Vagina (tissue), 2 donors: ENCODE data around the gene ERC2. TPM values are rescaled to one million over a fixed set of nuclear protein-coding genes. Genes with fewer than 3 reads are reported as not detected.
A peak's percentile ranks its signal among the peaks of the same experiment; 100 is the strongest.

Experiments used
- DNase-seq, 2 donors: peaks; one replicate each; pipeline ENCODE4 v3.0.0-alpha.2; 2017; ENCODE audit errors: extremely low spot score in 2 of 2
- H3K27ac ChIP-seq: fragments of 200-600 bp; sonication (generic); one replicate; pipeline ENCODE4 v1.5.1; 2019
- H3K27me3 ChIP-seq: fragments of 200-600 bp; sonication (generic); one replicate; pipeline ENCODE4 v1.5.1; 2019
- H3K36me3 ChIP-seq, 2 donors: fragments of 200-600 bp; sonication (generic); one replicate each; pipeline ENCODE4 v1.5.1; 2017 to 2019
- H3K4me1 ChIP-seq: fragments of 200-600 bp; sonication (generic); one replicate; pipeline ENCODE4 v1.5.1; 2019
- H3K4me3 ChIP-seq, 2 donors: fragments of 200-600 bp; sonication (generic); 1 replicate in 1 of 2; 2 replicates in 1 of 2; pipeline ENCODE4 v1.5.1; 2016 to 2019
- H3K9me3 ChIP-seq: fragments of 200-600 bp; sonication (generic); one replicate; pipeline ENCODE4 v1.5.1; 2019
- POLR2A ChIP-seq, 2 donors: fragments of 450-650 bp; IDR thresholded peaks; one replicate each; pipeline ENCODE4 v1.6.1; 2017; ENCODE audit warnings: antibody characterized with exemption in 2 of 2, mild to moderate bottlenecking in 2 of 2, moderate library complexity in 2 of 2
- POLR2AphosphoS5 ChIP-seq, 2 donors: sonication (generic); formaldehyde crosslinking; IDR thresholded peaks; one replicate each; pipeline ENCODE4 v1.9.0; 2017; ENCODE audit warnings: antibody characterized with exemption in 2 of 2, mild to moderate bottlenecking in 2 of 2, low read depth in 1 of 2; ENCODE audit not compliant: insufficient read depth in 1 of 2
- intact Hi-C: fragments of 100-400 bp; cut with DNase I; formaldehyde crosslinking; loops from one replicate; pipeline ENCODE4 v1.15.1; 2023
- total RNA-seq: library from RNA; depleted of rRNA; stranded (reverse); fragments of >200 nt; gene quantifications from one replicate; pipeline ENCODE4 v1.2.3, GENCODE V29; 2016
- TF ChIP-seq, protein P1 (sequence below), 3 experiments: fragments of 450-650 bp in 2 of 3; fragments of 200-600 bp in 1 of 3; sonication (generic) in 1 of 3; IDR thresholded peaks; one replicate each; pipeline ENCODE4 v1.5.1; 2017 to 2019; ENCODE audit warnings: antibody characterized with exemption in 3 of 3, mild to moderate bottlenecking in 2 of 3, moderate library complexity in 2 of 3

The ERC2 gene
- total RNA-seq, 1 donor from 2014 or later: 1.2 TPM

DNA sequence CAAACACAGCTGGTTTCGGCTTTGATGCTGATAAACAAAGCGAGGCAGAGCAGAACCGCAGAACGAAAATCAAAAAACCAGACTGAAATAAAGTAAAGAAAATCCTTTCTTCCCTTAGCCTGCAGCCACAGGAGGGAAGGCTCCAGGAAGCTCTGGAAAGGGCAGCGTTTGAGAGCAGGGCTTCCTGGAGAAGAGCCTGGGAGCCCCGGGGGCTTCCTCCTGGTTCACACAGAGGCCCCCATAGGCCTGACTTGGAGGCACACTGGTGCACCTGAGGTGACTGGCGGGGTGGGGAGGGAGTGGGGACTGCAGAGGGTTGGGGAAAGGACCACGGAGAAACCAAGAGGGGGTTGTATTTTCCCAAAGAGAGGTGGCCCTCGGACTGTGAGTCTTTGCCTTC lies 882.4 kb downstream of the ERC2 start:
- H3K4me1 ChIP-seq: peaks cover 9% of the 10 kb centered on the region
- H3K27me3 ChIP-seq: no peaks in the 10 kb centered on the region
- TF ChIP-seq POLR2AphosphoS5 (IDR thresholded peaks at IDR 0.05; ENCODE audit: insufficient read depth in 1 of 2, low read depth in 1 of 2): no peak
- TF ChIP-seq, protein P1, sequence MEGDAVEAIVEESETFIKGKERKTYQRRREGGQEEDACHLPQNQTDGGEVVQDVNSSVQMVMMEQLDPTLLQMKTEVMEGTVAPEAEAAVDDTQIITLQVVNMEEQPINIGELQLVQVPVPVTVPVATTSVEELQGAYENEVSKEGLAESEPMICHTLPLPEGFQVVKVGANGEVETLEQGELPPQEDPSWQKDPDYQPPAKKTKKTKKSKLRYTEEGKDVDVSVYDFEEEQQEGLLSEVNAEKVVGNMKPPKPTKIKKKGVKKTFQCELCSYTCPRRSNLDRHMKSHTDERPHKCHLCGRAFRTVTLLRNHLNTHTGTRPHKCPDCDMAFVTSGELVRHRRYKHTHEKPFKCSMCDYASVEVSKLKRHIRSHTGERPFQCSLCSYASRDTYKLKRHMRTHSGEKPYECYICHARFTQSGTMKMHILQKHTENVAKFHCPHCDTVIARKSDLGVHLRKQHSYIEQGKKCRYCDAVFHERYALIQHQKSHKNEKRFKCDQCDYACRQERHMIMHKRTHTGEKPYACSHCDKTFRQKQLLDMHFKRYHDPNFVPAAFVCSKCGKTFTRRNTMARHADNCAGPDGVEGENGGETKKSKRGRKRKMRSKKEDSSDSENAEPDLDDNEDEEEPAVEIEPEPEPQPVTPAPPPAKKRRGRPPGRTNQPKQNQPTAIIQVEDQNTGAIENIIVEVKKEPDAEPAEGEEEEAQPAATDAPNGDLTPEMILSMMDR (IDR thresholded peaks at IDR 0.05): no peak
- no peak for TF ChIP-seq POLR2A (IDR thresholded peaks at IDR 0.05)
- no peak for DNase-seq
- H3K36me3 ChIP-seq: no peaks in the 10 kb centered on the region
- no peaks in the 10 kb centered on the region for H3K9me3 ChIP-seq
- intact Hi-C loops: no loop called here
- no peak overlapping the region for H3K27ac ChIP-seq
- H3K4me3 ChIP-seq: no peak overlapping the region

DNA sequence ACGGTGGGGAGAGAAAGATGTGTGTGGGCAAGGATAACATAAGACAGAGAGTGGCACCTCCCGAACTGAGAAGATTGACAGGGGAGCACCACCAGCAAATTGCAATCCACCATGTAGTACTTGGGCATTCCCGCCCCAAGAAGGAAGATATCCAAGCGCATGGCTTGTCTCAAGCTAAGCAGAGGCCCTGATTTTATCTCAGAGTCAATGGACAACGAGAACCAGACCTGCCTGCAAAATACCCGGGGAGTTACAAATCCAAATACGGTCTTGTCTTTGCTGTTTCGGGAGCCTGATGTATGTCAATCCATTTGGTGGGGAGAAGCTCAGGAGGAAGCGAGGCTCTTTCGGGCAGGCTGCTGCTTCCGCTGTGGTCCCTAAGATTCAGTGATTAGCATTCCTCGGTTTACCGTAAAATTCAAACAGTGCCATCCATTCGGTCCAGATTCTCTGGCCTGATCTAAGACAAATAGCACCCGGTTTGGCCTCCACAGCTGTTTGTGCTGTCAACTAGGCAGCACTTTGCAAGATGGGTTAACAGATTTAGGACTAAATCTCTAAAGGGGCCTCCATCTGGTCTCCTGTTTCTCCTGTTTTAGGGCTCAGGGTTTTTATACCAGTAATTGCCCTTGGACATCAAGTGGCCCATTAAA lies 883.4 kb downstream of the ERC2 start:
- no peak for DNase-seq

DNA sequence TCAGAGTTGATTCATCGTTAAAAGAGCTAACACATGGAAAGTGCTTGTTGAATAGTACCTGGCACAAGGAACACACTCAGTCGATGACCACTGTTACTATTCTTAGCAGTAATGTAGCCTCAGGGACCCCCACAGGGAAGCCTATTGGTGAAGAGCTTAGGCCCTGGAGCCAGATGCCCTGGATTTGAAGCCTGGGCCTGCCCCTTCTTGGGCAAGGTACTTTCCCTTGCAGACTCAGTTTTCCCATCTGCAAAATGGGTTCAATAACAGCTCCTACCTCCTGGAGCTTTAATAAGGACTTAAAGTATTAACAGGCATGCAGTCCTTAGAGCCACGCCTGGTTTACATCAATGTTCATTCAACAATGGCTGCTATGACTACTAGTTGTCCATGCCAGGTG lies 884.2 kb downstream of the ERC2 start:
- H3K4me3 ChIP-seq: no peak overlapping the region
- TF ChIP-seq, protein P1 (IDR thresholded peaks at IDR 0.05): no peak
- no peak for TF ChIP-seq POLR2AphosphoS5 (IDR thresholded peaks at IDR 0.05; ENCODE audit: insufficient read depth in 1 of 2, low read depth in 1 of 2)
- no peak for TF ChIP-seq POLR2A (IDR thresholded peaks at IDR 0.05)
- intact Hi-C loops: no loop called here
- H3K36me3 ChIP-seq: no peaks in the 10 kb centered on the region
- H3K27me3 ChIP-seq: no peaks in the 10 kb centered on the region
- H3K27ac ChIP-seq: no peak overlapping the region
- DNase-seq: no peak
- no peaks in the 10 kb centered on the region for H3K9me3 ChIP-seq
- peaks cover 16% of the 10 kb centered on the region for H3K4me1 ChIP-seq

More for the DNA sequence above, 883.4 kb downstream of the ERC2 start:
- Histone ChIP-seq H3K4me1 (peaks cover 14% of the 10 kb centered on the region), H3K9me3 (no peaks in the 10 kb centered on the region), H3K27ac (no peak overlapping the region), H3K27me3 (no peaks in the 10 kb centered on the region), H3K4me3 (no peak overlapping the region), H3K36me3 (no peaks in the 10 kb centered on the region)
- no peak for TF ChIP-seq POLR2A (IDR thresholded peaks at IDR 0.05)
- no peak for TF ChIP-seq POLR2AphosphoS5 (IDR thresholded peaks at IDR 0.05; ENCODE audit: insufficient read depth in 1 of 2, low read depth in 1 of 2)
- TF ChIP-seq, protein P1 (IDR thresholded peaks at IDR 0.05): no peak
- intact Hi-C loops: no loop called here

DNA sequence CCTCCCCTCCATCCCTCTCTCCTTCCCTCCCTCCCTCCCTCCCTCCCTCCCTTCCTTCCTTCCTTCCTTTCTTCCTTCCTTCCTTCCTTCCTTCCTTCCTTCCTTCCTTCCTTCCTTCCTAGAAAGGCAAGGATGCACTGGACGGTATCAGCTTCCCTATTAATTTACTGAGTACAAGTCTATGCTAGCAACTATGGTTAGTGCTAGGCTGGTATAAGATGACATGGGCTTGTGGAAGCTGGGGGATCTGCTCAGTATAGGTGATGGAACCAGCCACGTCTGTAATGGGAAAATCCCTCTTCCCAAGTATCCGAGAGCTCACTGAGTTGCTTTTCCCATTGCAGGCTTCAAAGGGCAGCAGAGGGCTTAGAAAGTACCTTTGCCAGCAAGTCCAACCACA lies 884.8 kb downstream of the ERC2 start:
- intact Hi-C loops: no loop called here
- no peaks in the 10 kb centered on the region for H3K36me3 ChIP-seq

DNA sequence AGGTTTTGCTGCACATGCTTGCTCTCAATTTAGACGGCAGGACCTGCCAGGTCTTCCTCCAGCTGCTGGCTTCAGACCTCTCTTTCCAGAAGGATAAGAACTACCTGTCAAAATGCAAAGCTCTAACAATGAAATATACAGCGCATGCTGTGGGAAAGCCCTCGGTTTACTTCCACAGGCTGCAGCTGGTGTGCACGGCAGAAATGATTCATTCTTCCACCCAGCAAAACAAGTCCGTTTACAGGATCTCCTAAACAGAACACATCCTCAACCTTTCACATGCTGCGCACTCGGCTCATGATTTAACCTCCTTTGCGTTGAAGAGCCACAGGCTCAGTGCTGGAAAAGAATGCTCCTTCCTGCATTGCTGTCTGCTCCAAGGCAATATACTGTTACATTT lies 888.8 kb downstream of the ERC2 start:
- Histone ChIP-seq H3K27ac (no peak overlapping the region), H3K9me3 (no peaks in the 10 kb centered on the region), H3K36me3 (no peaks in the 10 kb centered on the region), H3K4me1 (peaks cover 6% of the 10 kb centered on the region), H3K4me3 (no peak overlapping the region), H3K27me3 (no peaks in the 10 kb centered on the region)
- intact Hi-C loops: no loop called here
- peak in 1 of 2 donors; percentile 58 for DNase-seq
- TF ChIP-seq POLR2A (IDR thresholded peaks at IDR 0.05) (no peak), POLR2AphosphoS5 (IDR thresholded peaks at IDR 0.05; ENCODE audit: insufficient read depth in 1 of 2, low read depth in 1 of 2) (peak in 1 of 2 donors; percentile 63)
- TF ChIP-seq, protein P1 (IDR thresholded peaks at IDR 0.05): no peak

More for the DNA sequence above, 884.8 kb downstream of the ERC2 start:
- DNase-seq: no peak
- Histone ChIP-seq H3K27ac (no peak overlapping the region), H3K4me1 (peaks cover 15% of the 10 kb centered on the region), H3K27me3 (no peaks in the 10 kb centered on the region), H3K4me3 (no peak overlapping the region), H3K9me3 (no peaks in the 10 kb centered on the region)
- TF ChIP-seq, protein P1 (IDR thresholded peaks at IDR 0.05): no peak
- TF ChIP-seq POLR2A (IDR thresholded peaks at IDR 0.05) (no peak), POLR2AphosphoS5 (IDR thresholded peaks at IDR 0.05; ENCODE audit: insufficient read depth in 1 of 2, low read depth in 1 of 2) (no peak)
